GM12878 (cell line): Measurements from ENCODE around the gene AEBP1. TPM values are rescaled to one million over a fixed set of nuclear protein-coding genes. Genes with fewer than 3 reads are reported as not detected.

Experiments used
- ATAC-seq: fragments of 200-7000 bp; cut with Tn5 transposase; 3 replicates; pipeline ENCODE4 v1.9.1; 2020; ENCODE audit warnings: mild to moderate bottlenecking, moderate library complexity
- BruUV-seq: library from RNA; stranded (reverse); fragments of 400-500 nt; replicated peaks from 2 replicates; lab custom pipeline; 2021; lab: Mats Ljungman, UMichigan
- CTCF ChIA-PET: fragments of 300-600 bp; sonication (Branson Sonifier 250); formaldehyde crosslinking; extraction: SDS; loops from one replicate; lab custom pipeline; 2021; ENCODE audit warnings: inconsistent platforms; lab: Yijun Ruan, JAX
- POLR2A ChIA-PET: fragments of 350-600 bp; formaldehyde crosslinking; extraction: SDS; loops from one replicate; lab custom pipeline; 2021; ENCODE audit warnings: inconsistent platforms; lab: Charles Lee
- RAD21 ChIA-PET: fragments of 300-600 bp; sonication (Branson Sonifier 250); formaldehyde crosslinking; loops from one replicate; lab custom pipeline; 2023; ENCODE audit warnings: antibody characterized with exemption; ENCODE audit not compliant: unreplicated experiment; lab: Charles Lee
- SMC1A ChIA-PET: fragments of 300-600 bp; sonication (Branson Sonifier 250); formaldehyde crosslinking; loops from one replicate; lab custom pipeline; 2023; ENCODE audit not compliant: unreplicated experiment, uncharacterized antibody; lab: Charles Lee
- DNase-seq: peaks from one replicate; pipeline ENCODE4 v3.0.0-alpha.2; 2011; ENCODE audit warnings: low read depth, low spot score
- FAIRE-seq: peaks from 3 replicates; lab custom pipeline; 2011; peaks lifted over from hg19 to GRCh38; lab: Jason Lieb, UNC
- H2AFZ ChIP-seq: 2 replicates; pipeline ENCODE4 v1.6.0; 2011; ENCODE audit warnings: low read depth, low read length, control low read depth; ENCODE audit not compliant: control insufficient read depth
- H3K27ac ChIP-seq: 2 replicates; pipeline ENCODE4 v1.5.1; 2011; ENCODE audit warnings: control low read depth; ENCODE audit not compliant: control insufficient read depth, insufficient read depth
- H3K27me3 ChIP-seq, 2 experiments: replicated peaks in 1 of 2; 2 replicates each; pipeline versions ENCODE4 v1.6.0 to v1.6.1; 2011; ENCODE audit warnings: low read length in 1 of 2; ENCODE audit not compliant: control insufficient read depth in 2 of 2, insufficient read depth in 2 of 2
- H3K36me3 ChIP-seq, 2 experiments: 2 replicates each; pipeline ENCODE4 v1.5.1; 2011; ENCODE audit warnings: low read length in 1 of 2; ENCODE audit not compliant: control insufficient read depth in 2 of 2, insufficient read depth in 2 of 2
- H3K4me1 ChIP-seq: 2 replicates; pipeline ENCODE4 v1.6.1; 2011; ENCODE audit warnings: mild to moderate bottlenecking, low read length, moderate library complexity, mixed read lengths; ENCODE audit not compliant: control insufficient read depth, insufficient read depth
- H3K4me2 ChIP-seq: 2 replicates; pipeline ENCODE4 v1.6.0; 2011; ENCODE audit warnings: control low read depth; ENCODE audit not compliant: control insufficient read depth, insufficient read depth
- H3K4me3 ChIP-seq: fragments of 200-600 bp; sonication (generic); 2 replicates; pipeline ENCODE4 v1.5.1; 2016
- H3K79me2 ChIP-seq: 2 replicates; pipeline ENCODE4 v1.6.0; 2011; ENCODE audit warnings: low read length; ENCODE audit not compliant: control insufficient read depth, insufficient read depth
- H3K9ac ChIP-seq: 2 replicates; pipeline ENCODE4 v1.8.0; 2011; ENCODE audit warnings: low read length, control low read depth, mixed read lengths; ENCODE audit not compliant: control insufficient read depth, insufficient read depth
- H3K9me3 ChIP-seq: replicated peaks from 3 replicates; pipeline ENCODE4 v1.5.1; 2011; ENCODE audit warnings: mild to moderate bottlenecking, low read length; ENCODE audit not compliant: control insufficient read depth, insufficient read depth
- H4K20me1 ChIP-seq: 2 replicates; pipeline ENCODE4 v1.6.0; 2011; ENCODE audit not compliant: control insufficient read depth, insufficient read depth
- CBFB ChIP-seq: IDR thresholded peaks from 2 replicates; pipeline ENCODE4 v1.6.1; 2016; ENCODE audit warnings: antibody characterized with exemption, low read depth
- ETV6 ChIP-seq, 2 experiments: fragments of 450-650 bp in 1 of 2; IDR thresholded peaks in 1 of 2; conservative IDR thresholded peaks in 1 of 2; 2 replicates each; pipeline ENCODE4 v1.6.1; 2014; ENCODE audit warnings: antibody characterized with exemption in 1 of 2, borderline replicate concordance in 1 of 2, low read depth in 1 of 2, mild to moderate bottlenecking in 1 of 2, moderate library complexity in 1 of 2
- GABPA ChIP-seq: IDR thresholded peaks from 2 replicates; pipeline ENCODE4 v1.6.1; 2014; ENCODE audit warnings: antibody characterized with exemption, low read depth, mild to moderate bottlenecking, inconsistent platforms
- HDAC6 ChIP-seq: fragments of 200-600 bp; sonication (generic); IDR thresholded peaks from one replicate; pipeline ENCODE4 v1.8.0; 2017; ENCODE audit warnings: antibody characterized with exemption; ENCODE audit not compliant: unreplicated experiment
- NBN ChIP-seq: fragments of 450-650 bp; IDR thresholded peaks from 2 replicates; pipeline ENCODE4 v1.6.1; 2016
- NR2C2 ChIP-seq: IDR thresholded peaks from 2 replicates; pipeline ENCODE4 v1.6.1; 2011; ENCODE audit warnings: borderline replicate concordance, low read depth; ENCODE audit not compliant: control insufficient read depth, insufficient read length
- SIN3A ChIP-seq: IDR thresholded peaks from 2 replicates; pipeline ENCODE4 v1.6.1; 2012; ENCODE audit warnings: low read depth, low read length, improper control_type of control experiment
- SMARCA5 ChIP-seq: fragments of 450-650 bp; IDR thresholded peaks from 2 replicates; pipeline ENCODE4 v1.6.1; 2017; ENCODE audit warnings: mild to moderate bottlenecking
- STAT3 ChIP-seq: IDR thresholded peaks from 2 replicates; pipeline ENCODE4 v1.6.1; 2011; ENCODE audit warnings: low read depth, low read length, improper control_type of control experiment
- SUZ12 ChIP-seq: fragments of 200-600 bp; sonication (generic); IDR thresholded peaks from one replicate; pipeline ENCODE4 v1.6.1; 2018; ENCODE audit warnings: antibody characterized with exemption, mild to moderate bottlenecking; ENCODE audit not compliant: unreplicated experiment
- TARDBP ChIP-seq: IDR thresholded peaks from 2 replicates; pipeline ENCODE4 v1.6.1; 2016; ENCODE audit warnings: borderline replicate concordance
- ZSCAN29 ChIP-seq: fragments of 450-650 bp; IDR thresholded peaks from 2 replicates; pipeline ENCODE4 v1.6.1; 2017; ENCODE audit warnings: mild to moderate bottlenecking, moderate library complexity
- WGBS: methylation state at CpG from one replicate; pipeline ENCODE4 v1.1.6; 2016; ENCODE audit warnings: low lambda C conversion rate; ENCODE audit not compliant: insufficient replicate concordance, insufficient coverage; ENCODE audit errors: missing lambda C conversion rate; 5-methylcytosine and 5-hydroxymethylcytosine counted together
- in situ Hi-C: fragments of 300-500 bp; cut with MboI; formaldehyde crosslinking; loops from 9 replicates; pipeline ENCODE4 v1.14.3; 2018; ENCODE audit warnings: mixed read lengths
- intact Hi-C: fragments of 100-400 bp; cut with micrococcal nuclease; formaldehyde crosslinking; loops from one replicate; pipeline ENCODE4 v1.14.2; 2022; ENCODE audit not compliant: unreplicated experiment
- polyA plus RNA-seq, 11 experiments: library from polyadenylated mRNA; depleted of rRNA in 4 of 11; unstranded in 6 of 11; stranded (reverse) in 5 of 11; fragments of >200 nt; fragmentation: Nextera tagmentation in 4 of 11; fragmentation: Illumina TruSeq in 1 of 11; extraction: Ambion mirVana in 4 of 11; extraction: Trizol in 1 of 11; gene quantifications; 1 replicate in 1 of 11; 2 replicates in 10 of 11; pipeline versions ENCODE4 v1.2.1 to v1.2.3, GENCODE V29; 2011 to 2016; ENCODE audit warnings: inconsistent platforms in 2 of 11, missing spikeins in 2 of 11, low read depth in 1 of 11
- total RNA-seq, 4 experiments: library from RNA; depleted of rRNA in 3 of 4; stranded (reverse); fragments of >200 nt in 3 of 4; fragmentation: Illumina TruSeq in 1 of 4; extraction: Trizol in 1 of 4; gene quantifications; 2 replicates each; pipeline versions ENCODE4 v1.2.1 to v1.2.3, GENCODE V29; 2013 to 2021
- TF ChIP-seq, protein P1 (sequence below): IDR thresholded peaks from 2 replicates; pipeline ENCODE4 v1.6.1; 2011; ENCODE audit warnings: mild to moderate bottlenecking, low read depth, low read length, moderate library complexity; ENCODE audit not compliant: insufficient replicate concordance
- TF ChIP-seq, protein P2 (sequence below): fragments of 150-350 bp; IDR thresholded peaks from 2 replicates; pipeline ENCODE4 v1.6.1; 2016; ENCODE audit warnings: low read depth, low read length
- TF ChIP-seq, protein P3 (sequence below): IDR thresholded peaks from 2 replicates; pipeline ENCODE4 v1.6.1; 2012; ENCODE audit warnings: low read depth, low read length, improper control_type of control experiment

AEBP1 gene
- total and polyA plus RNA-seq, 10 of the 15 experiments (the other 5 are each of a cell fraction or from before 2014, with no cell fraction given), result 0.06 to 0.23 (median 0.11) TPM; not detected in 5

DNA sequence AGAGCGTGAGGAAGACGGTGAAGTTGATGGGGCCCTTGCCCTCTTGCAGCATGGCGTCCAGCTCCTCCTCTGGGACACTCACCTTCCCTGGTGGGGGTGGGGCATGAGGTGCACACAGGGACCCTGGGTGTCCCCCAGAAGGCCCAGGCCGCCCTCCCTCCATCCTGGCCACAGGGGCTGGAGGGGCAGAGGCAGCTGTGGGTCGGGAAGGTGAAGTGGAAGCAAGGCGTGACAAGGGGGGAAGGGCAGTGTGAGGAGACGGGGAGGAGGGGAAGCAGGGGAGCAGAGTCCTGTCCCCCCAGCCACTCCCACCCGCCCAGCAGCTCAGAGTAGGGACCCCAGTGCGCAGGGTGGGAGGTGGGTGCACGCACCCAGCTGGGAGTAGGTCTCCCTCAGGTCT is 36.2 kb downstream of the AEBP1 start (continued):
- TF ChIP-seq HDAC6, result no peak
- TF ChIP-seq, protein P1, sequence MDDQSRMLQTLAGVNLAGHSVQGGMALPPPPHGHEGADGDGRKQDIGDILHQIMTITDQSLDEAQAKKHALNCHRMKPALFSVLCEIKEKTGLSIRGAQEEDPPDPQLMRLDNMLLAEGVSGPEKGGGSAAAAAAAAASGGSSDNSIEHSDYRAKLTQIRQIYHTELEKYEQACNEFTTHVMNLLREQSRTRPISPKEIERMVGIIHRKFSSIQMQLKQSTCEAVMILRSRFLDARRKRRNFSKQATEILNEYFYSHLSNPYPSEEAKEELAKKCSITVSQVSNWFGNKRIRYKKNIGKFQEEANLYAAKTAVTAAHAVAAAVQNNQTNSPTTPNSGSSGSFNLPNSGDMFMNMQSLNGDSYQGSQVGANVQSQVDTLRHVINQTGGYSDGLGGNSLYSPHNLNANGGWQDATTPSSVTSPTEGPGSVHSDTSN, result no peak
- TF ChIP-seq SMARCA5, result no peak
- no peak for TF ChIP-seq ZSCAN29
- TF ChIP-seq, protein P2, sequence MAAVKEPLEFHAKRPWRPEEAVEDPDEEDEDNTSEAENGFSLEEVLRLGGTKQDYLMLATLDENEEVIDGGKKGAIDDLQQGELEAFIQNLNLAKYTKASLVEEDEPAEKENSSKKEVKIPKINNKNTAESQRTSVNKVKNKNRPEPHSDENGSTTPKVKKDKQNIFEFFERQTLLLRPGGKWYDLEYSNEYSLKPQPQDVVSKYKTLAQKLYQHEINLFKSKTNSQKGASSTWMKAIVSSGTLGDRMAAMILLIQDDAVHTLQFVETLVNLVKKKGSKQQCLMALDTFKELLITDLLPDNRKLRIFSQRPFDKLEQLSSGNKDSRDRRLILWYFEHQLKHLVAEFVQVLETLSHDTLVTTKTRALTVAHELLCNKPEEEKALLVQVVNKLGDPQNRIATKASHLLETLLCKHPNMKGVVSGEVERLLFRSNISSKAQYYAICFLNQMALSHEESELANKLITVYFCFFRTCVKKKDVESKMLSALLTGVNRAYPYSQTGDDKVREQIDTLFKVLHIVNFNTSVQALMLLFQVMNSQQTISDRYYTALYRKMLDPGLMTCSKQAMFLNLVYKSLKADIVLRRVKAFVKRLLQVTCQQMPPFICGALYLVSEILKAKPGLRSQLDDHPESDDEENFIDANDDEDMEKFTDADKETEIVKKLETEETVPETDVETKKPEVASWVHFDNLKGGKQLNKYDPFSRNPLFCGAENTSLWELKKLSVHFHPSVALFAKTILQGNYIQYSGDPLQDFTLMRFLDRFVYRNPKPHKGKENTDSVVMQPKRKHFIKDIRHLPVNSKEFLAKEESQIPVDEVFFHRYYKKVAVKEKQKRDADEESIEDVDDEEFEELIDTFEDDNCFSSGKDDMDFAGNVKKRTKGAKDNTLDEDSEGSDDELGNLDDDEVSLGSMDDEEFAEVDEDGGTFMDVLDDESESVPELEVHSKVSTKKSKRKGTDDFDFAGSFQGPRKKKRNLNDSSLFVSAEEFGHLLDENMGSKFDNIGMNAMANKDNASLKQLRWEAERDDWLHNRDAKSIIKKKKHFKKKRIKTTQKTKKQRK, result no peak
- no peak for TF ChIP-seq TARDBP
- TF ChIP-seq SUZ12, result no peak

DNA sequence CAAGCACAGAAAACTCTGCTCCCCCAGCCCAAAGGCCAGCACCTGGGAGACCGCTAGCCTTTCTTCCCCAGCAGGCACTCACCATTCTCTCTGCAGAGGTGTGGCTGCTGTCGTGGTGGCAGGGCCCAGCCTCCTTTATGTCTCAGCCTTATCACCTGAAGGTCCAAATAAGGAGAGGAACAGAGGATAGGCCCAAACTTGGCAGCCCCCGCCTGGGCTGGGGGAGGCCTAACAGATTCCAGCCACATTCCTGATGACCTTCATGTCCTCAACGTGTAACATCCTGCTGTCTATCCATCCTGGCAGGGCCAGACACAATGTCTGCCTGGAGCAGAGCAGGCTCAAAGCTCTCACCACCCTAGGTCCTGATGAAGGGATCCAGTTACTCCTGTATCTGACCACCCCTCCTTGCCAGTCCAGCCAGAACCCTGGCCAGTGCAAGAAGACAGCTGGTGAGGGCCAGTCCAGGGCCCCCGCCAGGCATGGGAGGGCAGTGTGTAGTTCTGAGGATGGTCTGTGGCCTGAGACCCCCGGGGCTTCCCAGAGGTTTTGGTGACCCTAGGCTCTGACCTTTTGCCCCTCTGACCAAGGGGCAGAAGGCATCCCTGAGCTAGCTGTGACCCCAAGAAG is 37.2 kb downstream of the AEBP1 start, which contains the start of gene MYL7:
Gene MYL7, minus strand, starts transcription at position 112 of the 630 bp plus-strand sequence. Its CDS starts 27 bp downstream, at position 85.
- Histone ChIP-seq H3K9ac (no peak within 1 kb of the TSS), H3K4me3 (no peak within 1 kb of the TSS), H3K27me3 (no peaks in the 10 kb centered on the region), H2AFZ (no peak within 1 kb of the TSS), H3K9me3 (no peaks in the 10 kb centered on the region), H4K20me1 (no peaks in the 10 kb centered on the region)
- DNase-seq, result no peak
- in situ Hi-C loops (no loop called here), intact Hi-C loops (no loop called here)
- 0% methylated on average over 6 of the region's 6 CpGs for WGBS
- BruUV-seq, result no TSS peak
- CTCF ChIA-PET, result interaction anchor here (0.6 to 0.7 kb wide), 2 partner anchors 404 to 633 kb away, joined by 3 read pairs; no protein-coding TSS in a partner anchor
- no peak for ATAC-seq
- no peak for TF ChIP-seq NBN
- TF ChIP-seq STAT3, result no peak
- TF ChIP-seq, protein P3, sequence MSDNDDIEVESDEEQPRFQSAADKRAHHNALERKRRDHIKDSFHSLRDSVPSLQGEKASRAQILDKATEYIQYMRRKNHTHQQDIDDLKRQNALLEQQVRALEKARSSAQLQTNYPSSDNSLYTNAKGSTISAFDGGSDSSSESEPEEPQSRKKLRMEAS, result no peak
- no peak for TF ChIP-seq CBFB
- no peak for TF ChIP-seq SIN3A
- no peak for TF ChIP-seq ETV6 (conservative IDR thresholded peaks at IDR 0.05 in 1 of 2, IDR thresholded peaks at IDR 0.05 in 1 of 2; ENCODE audit: borderline replicate concordance in 1 of 2, low read depth in 1 of 2)
- no peak for TF ChIP-seq GABPA
- no peak for TF ChIP-seq NR2C2
- TF ChIP-seq, all 136 proteins: peak for 0
- POLR2A ChIA-PET, result no interaction called here
- RAD21 ChIA-PET, result interaction anchor here (1.2 kb wide), 1 partner anchor 10 kb away, joined by 4 read pairs; no protein-coding TSS in a partner anchor
- Histone ChIP-seq H3K27ac (no peak within 1 kb of the TSS), H3K36me3 (no peaks in the 10 kb centered on the region), H3K4me1 (no peaks in the 10 kb centered on the region), H3K79me2 (no peaks in the 10 kb centered on the region), H3K4me2 (no peak within 1 kb of the TSS)
- SMC1A ChIA-PET, result interaction anchor here (0.8 kb wide), 1 partner anchor 237 kb away, joined by 3 read pairs; no protein-coding TSS in a partner anchor
- no peak for FAIRE-seq
